GM12872 (cell line): Measurements from ENCODE around the gene TMEM43.

Experiments used
- TF ChIP-seq, protein P1 (sequence below): IDR thresholded peaks from 3 replicates; pipeline ENCODE4 v1.5.1; 2011; ENCODE audit warnings: low read depth, mild to moderate bottlenecking, low read length, moderate library complexity; ENCODE audit not compliant: insufficient read depth

TMEM43 gene

DNA sequence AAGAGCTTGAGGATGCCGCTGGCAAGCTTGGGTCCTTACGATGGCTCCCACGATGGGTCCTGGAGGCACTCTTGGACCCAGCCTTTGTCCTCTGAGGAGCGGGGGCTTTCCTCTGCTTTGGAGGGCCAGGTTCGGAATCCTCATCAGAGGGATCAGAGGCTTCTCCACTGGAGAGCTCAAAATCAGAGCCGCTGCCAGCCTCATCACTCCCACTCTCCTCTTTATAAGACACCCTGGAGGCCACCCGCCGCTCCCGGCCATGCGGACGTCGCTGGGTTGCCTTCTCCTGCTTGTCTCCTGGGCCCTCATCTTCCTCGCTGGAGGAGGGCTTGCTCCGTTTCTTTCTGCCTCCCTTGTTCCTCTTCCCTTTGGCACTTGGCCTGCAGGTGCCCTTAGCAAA, 33.5 kb downstream of the TMEM43 start:
- TF ChIP-seq, protein P1, sequence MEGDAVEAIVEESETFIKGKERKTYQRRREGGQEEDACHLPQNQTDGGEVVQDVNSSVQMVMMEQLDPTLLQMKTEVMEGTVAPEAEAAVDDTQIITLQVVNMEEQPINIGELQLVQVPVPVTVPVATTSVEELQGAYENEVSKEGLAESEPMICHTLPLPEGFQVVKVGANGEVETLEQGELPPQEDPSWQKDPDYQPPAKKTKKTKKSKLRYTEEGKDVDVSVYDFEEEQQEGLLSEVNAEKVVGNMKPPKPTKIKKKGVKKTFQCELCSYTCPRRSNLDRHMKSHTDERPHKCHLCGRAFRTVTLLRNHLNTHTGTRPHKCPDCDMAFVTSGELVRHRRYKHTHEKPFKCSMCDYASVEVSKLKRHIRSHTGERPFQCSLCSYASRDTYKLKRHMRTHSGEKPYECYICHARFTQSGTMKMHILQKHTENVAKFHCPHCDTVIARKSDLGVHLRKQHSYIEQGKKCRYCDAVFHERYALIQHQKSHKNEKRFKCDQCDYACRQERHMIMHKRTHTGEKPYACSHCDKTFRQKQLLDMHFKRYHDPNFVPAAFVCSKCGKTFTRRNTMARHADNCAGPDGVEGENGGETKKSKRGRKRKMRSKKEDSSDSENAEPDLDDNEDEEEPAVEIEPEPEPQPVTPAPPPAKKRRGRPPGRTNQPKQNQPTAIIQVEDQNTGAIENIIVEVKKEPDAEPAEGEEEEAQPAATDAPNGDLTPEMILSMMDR, result no peak

DNA sequence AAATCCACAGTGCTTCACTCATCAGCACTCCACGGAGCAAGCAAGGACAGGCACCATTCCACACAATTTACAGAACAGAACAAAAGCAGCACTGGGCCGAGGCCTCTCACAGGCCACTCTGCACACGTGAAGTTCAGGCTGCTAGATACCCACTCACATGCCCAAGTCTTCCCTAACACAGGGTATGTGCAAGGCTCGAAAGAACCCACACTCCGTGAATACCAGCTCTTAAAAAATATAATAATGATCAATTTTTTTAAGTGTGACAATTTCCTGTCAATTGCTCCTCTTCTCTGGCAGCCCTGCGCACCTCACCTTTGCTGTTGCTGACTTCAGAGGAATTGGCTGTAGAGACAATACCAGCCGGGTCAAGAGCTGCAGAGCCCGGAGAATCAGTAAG, 34.6 kb downstream of the TMEM43 start:
- TF ChIP-seq, protein P1, result no peak

DNA sequence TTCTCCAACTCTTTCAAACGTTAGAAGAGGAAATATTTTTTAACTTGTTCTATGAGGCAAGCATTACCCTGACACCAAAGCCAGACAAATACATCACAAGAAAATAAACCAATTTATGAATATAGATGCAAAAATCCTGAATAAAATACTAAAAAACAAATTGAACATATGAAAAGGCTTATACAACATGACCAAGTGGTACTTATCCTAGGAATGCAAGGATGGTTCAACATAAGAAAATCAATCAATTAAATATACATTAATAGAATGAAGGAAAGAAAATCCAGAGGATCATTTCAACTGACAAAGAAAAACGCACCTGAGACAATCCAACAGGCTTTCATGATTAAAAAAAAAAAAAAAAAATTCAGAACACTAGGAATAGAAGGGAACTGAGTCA, 36.4 kb downstream of the TMEM43 start:
- TF ChIP-seq, protein P1, result no peak

- TF ChIP-seq, protein P1, result no peak
Observed at GRCh38 chr3:14162178-14162577, 37.3 kb downstream of the TMEM43 start.

- TF ChIP-seq, protein P1, result no peak
Observed at GRCh38 chr3:14166877-14167603, 42.2 kb downstream of the TMEM43 start.

- TF ChIP-seq, protein P1, result no peak
Observed at GRCh38 chr3:14169435-14169834, 44.6 kb downstream of the TMEM43 start.

DNA sequence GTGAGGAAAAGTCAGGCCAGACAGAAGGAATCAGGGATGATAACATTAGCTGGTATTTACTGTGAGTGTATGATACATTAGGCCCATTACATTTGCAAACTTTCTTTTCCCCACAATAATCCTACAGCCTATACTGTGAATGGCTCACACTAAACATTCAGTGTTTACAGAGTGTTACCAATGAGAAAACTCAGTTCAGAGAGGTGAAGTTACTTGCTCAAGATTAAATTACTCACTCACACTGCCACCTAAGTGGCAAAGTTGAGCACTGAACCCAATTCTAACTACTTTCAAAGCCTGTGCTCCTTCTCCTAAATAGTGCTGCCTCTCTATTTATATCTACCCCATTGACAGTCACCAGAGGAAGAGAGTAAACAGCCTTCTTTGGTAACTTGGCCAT, 45.0 kb downstream of the TMEM43 start:
- TF ChIP-seq, protein P1, result no peak
